Measurements from ENCODE around the gene LY6G6C. TPM values are rescaled to one million over a fixed set of nuclear protein-coding genes. Genes with fewer than 3 reads are reported as not detected.

The LY6G6C gene
- total RNA-seq, 4 donors from 2014 or later, result not detected

GRCh38 chr6:31722173-31722572 is 627 bp upstream of the LY6G6C start:
- H3K9me3 ChIP-seq, result no peaks in the 10 kb centered on the region
- H3K36me3 ChIP-seq, result peaks cover 13 to 28% (median 14%) of the 10 kb centered on the region in 4 donors
- no peak for DNase-seq (ENCODE audit: extremely low spot score)
- no peak for TF ChIP-seq POLR2AphosphoS5 (IDR thresholded peaks at IDR 0.05)
- no peak for TF ChIP-seq POLR2A (IDR thresholded peaks at IDR 0.05; ENCODE audit: low read depth)
- TF ChIP-seq CTCF (IDR thresholded peaks at IDR 0.05), result no peak
- WGBS, result 100% methylated on average over 2 of the region's 3 CpGs
- no peaks in the 10 kb centered on the region for H3K27me3 ChIP-seq
- intact Hi-C loops (cut with DNase I), result no loop called here
- H3K4me3 ChIP-seq, result no peak overlapping the region
- no peak overlapping the region for H3K27ac ChIP-seq (replicated peaks in 1 of 4)
- peaks cover 0 to 7% (median 4%) of the 10 kb centered on the region in 4 donors for H3K4me1 ChIP-seq

- Histone ChIP-seq H3K4me1 (no peaks in the 10 kb centered on the region), H3K27me3 (no peaks in the 10 kb centered on the region), H3K36me3 (peaks cover 0 to 9% (median under 1%) of the 10 kb centered on the region in 4 donors), H3K9me3 (no peaks in the 10 kb centered on the region), H3K27ac (replicated peaks in 1 of 4) (no peak overlapping the region), H3K4me3 (no peak overlapping the region)
- intact Hi-C loops (cut with DNase I), result no loop called here
- TF ChIP-seq POLR2A (IDR thresholded peaks at IDR 0.05; ENCODE audit: low read depth) (no peak), POLR2AphosphoS5 (IDR thresholded peaks at IDR 0.05) (no peak), EP300 (IDR thresholded peaks at IDR 0.05) (no peak), CTCF (IDR thresholded peaks at IDR 0.05) (no peak)
- WGBS, result 90% methylated on average over 5 of the region's 5 CpGs
- DNase-seq (ENCODE audit: extremely low spot score), result no peak
Measured at GRCh38 chr6:31720196-31720770, 1.3 kb downstream of the LY6G6C start.

DNA sequence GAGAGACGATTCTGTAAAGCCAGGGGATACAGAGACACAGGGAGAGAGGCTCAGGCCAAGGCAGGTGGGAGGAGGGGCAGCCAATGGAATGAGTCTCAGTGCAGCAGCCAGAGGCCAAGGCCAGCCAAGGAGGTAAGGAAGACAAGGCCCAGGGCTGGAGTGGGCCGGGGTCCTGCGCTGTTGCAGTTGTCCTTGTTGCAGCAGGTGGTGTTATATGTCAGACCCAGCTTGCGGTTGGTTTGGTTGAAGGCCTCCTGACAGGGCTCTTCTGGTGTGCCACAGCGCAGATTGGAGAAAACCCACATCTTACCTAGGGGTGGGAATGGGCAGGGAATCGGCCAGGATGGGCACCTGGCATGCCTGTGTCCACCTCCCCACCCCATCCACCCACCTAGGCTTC is 2.5 kb downstream of the LY6G6C start:
- intact Hi-C loops (cut with DNase I), result no loop called here

GRCh38 chr6:31718265-31718664 is 3.3 kb downstream of the LY6G6C start:
- 100% methylated on average over 1 of the region's 1 CpG for WGBS
- Histone ChIP-seq H3K27ac (replicated peaks in 1 of 4) (no peak overlapping the region), H3K4me1 (no peaks in the 10 kb centered on the region), H3K9me3 (no peaks in the 10 kb centered on the region), H3K27me3 (no peaks in the 10 kb centered on the region), H3K36me3 (no peaks in the 10 kb centered on the region), H3K4me3 (no peak overlapping the region)
- DNase-seq (ENCODE audit: extremely low spot score), result no peak
- intact Hi-C loops (cut with DNase I), result no loop called here
- TF ChIP-seq POLR2A (IDR thresholded peaks at IDR 0.05; ENCODE audit: low read depth) (no peak), POLR2AphosphoS5 (IDR thresholded peaks at IDR 0.05) (no peak), CTCF (IDR thresholded peaks at IDR 0.05) (no peak), EP300 (IDR thresholded peaks at IDR 0.05) (no peak)

More for the DNA sequence above, 2.5 kb downstream of the LY6G6C start:
- Histone ChIP-seq H3K4me1 (no peaks in the 10 kb centered on the region), H3K36me3 (peaks cover 0 to under 1% (median 0%) of the 10 kb centered on the region in 4 donors), H3K27ac (replicated peaks in 1 of 4) (no peak overlapping the region), H3K9me3 (no peaks in the 10 kb centered on the region), H3K27me3 (no peaks in the 10 kb centered on the region), H3K4me3 (no peak overlapping the region)
- 85% methylated on average over 6 of the region's 6 CpGs for WGBS
- TF ChIP-seq EP300 (IDR thresholded peaks at IDR 0.05) (no peak), POLR2AphosphoS5 (IDR thresholded peaks at IDR 0.05) (no peak), CTCF (IDR thresholded peaks at IDR 0.05) (no peak)
- DNase-seq (ENCODE audit: extremely low spot score), result no peak
